ENCODE results near the gene CADM1. TPM values are rescaled to one million over a fixed set of nuclear protein-coding genes. Genes with fewer than 3 reads are reported as not detected.

The CADM1 gene
- total and polyA plus RNA-seq, 10 of the 15 experiments (the other 5 are each of a cell fraction or from before 2014, with no cell fraction given), result 0.03 to 0.48 (median 0.15) TPM; not detected in 3

GRCh38 chr11:115345361-115345760 is 158.9 kb downstream of the CADM1 start:
- Histone ChIP-seq H3K9ac (ENCODE audit: control insufficient read depth, insufficient read depth, low read length) (no peak overlapping the region), H3K79me2 (ENCODE audit: control insufficient read depth, insufficient read depth, low read length) (no peaks in the 10 kb centered on the region), H4K20me1 (ENCODE audit: control insufficient read depth, insufficient read depth) (no peaks in the 10 kb centered on the region), H3K27me3 (replicated peaks in 1 of 2; ENCODE audit: control insufficient read depth in 2 of 2, insufficient read depth in 2 of 2, low read length in 1 of 2) (no peaks in the 10 kb centered on the region; a peak in 1 of 4 replicates), H3K9me3 (replicated peaks; ENCODE audit: control insufficient read depth, insufficient read depth, low read length) (no peaks in the 10 kb centered on the region), H3K36me3 (ENCODE audit: control insufficient read depth in 2 of 2, insufficient read depth in 2 of 2, low read length in 1 of 2) (no peaks in the 10 kb centered on the region), H2AFZ (ENCODE audit: control insufficient read depth, low read depth, low read length) (no peak overlapping the region), H3K4me1 (ENCODE audit: control insufficient read depth, insufficient read depth, low read length) (no peaks in the 10 kb centered on the region), H3K4me3 (no peak overlapping the region), H3K27ac (ENCODE audit: control insufficient read depth, insufficient read depth) (no peak overlapping the region), H3K4me2 (ENCODE audit: control insufficient read depth, insufficient read depth) (no peak overlapping the region)
- intact Hi-C loops (cut with micrococcal nuclease; ENCODE audit: unreplicated experiment) (no loop called here), in situ Hi-C loops (cut with MboI) (no loop called here)
- no TSS peak for BruUV-seq (replicated peaks)
- ChIA-PET SMC1A (ENCODE audit: uncharacterized antibody, unreplicated experiment) (no interaction called here), RAD21 (ENCODE audit: unreplicated experiment) (no interaction called here), POLR2A (no interaction called here), CTCF (interaction anchor here (0.9 kb wide), 1 partner anchor 37 kb away, joined by 3 read pairs; no protein-coding TSS in a partner anchor)
- FAIRE-seq (no peak), DNase-seq (ENCODE audit: low read depth, low spot score) (no peak), ATAC-seq (no peak)
- TF ChIP-seq MLLT1 (IDR thresholded peaks at IDR 0.05) (no peak), NFXL1 (IDR thresholded peaks at IDR 0.05; ENCODE audit: borderline replicate concordance) (no peak), ZBTB40 (IDR thresholded peaks at IDR 0.05; ENCODE audit: borderline replicate concordance) (no peak), ZBED1 (IDR thresholded peaks at IDR 0.05; ENCODE audit: borderline replicate concordance) (no peak), ZNF207 (IDR thresholded peaks at IDR 0.05; ENCODE audit: borderline replicate concordance) (no peak), GABPA (IDR thresholded peaks at IDR 0.05; ENCODE audit: low read depth) (no peak), HDAC2 (IDR thresholded peaks at IDR 0.05) (no peak), ESRRA (IDR thresholded peaks at IDR 0.05; ENCODE audit: low read length) (no peak), IRF4 (IDR thresholded peaks at IDR 0.05; ENCODE audit: low read depth, low read length) (no peak), PRDM15 (CRISPR knock-in tag; IDR thresholded peaks at IDR 0.05) (no peak), RELB (IDR thresholded peaks at IDR 0.05; ENCODE audit: low read depth) (no peak), ZNF274 (IDR thresholded peaks at IDR 0.05; ENCODE audit: insufficient read depth, insufficient read length) (no peak)
